ENCODE measurements around the gene TMPRSS11E.

DNA sequence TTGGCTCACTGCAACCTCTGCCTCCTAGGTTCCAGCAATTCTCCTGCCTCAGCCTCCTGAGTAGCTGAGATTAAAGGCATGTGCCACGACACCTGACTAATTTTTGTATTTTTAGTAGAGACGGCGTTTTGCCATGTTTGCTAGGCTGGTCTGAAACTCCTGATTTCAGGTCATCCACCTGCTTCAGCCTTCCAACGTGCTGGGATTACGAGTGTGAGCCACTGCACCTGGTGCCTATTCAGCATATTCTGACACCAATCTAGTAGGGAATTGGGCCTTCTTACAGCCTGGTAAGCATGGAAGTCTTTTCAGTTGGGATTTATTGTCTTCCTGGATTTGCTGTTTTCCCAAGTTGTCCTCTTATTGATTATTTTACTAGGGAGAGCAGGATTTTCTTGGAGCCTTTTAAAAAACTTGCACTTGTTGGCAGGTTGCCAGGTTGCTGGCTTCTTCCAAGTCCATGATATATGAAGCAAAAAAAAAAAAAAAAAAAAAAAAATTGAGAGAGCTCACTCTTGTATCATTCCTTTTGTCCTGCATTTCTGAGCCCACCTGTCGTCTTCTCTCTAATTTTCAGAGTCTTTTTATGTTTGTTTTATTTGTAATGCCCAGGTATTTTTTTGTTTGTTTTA, 43.7 kb downstream of the TMPRSS11E start:
- TF ChIP-seq RXRA (IDR thresholded peaks at IDR 0.05) (no peak), RAD21 (IDR thresholded peaks at IDR 0.05) (no peak)
- TF ChIP-seq, protein P1, sequence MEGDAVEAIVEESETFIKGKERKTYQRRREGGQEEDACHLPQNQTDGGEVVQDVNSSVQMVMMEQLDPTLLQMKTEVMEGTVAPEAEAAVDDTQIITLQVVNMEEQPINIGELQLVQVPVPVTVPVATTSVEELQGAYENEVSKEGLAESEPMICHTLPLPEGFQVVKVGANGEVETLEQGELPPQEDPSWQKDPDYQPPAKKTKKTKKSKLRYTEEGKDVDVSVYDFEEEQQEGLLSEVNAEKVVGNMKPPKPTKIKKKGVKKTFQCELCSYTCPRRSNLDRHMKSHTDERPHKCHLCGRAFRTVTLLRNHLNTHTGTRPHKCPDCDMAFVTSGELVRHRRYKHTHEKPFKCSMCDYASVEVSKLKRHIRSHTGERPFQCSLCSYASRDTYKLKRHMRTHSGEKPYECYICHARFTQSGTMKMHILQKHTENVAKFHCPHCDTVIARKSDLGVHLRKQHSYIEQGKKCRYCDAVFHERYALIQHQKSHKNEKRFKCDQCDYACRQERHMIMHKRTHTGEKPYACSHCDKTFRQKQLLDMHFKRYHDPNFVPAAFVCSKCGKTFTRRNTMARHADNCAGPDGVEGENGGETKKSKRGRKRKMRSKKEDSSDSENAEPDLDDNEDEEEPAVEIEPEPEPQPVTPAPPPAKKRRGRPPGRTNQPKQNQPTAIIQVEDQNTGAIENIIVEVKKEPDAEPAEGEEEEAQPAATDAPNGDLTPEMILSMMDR (IDR thresholded peaks at IDR 0.05; ENCODE audit: low read depth, low read length, missing input control): no peak
